NCI-H524 treated with DMSO at 0.1 percent for 48 hours (cell line): ENCODE data around the gene FUZ.

ENCODE experiments used
- DNase-seq: peaks from one replicate; lab custom pipeline; 2025; lab: John Stamatoyannopoulos, UW

The FUZ gene

DNA sequence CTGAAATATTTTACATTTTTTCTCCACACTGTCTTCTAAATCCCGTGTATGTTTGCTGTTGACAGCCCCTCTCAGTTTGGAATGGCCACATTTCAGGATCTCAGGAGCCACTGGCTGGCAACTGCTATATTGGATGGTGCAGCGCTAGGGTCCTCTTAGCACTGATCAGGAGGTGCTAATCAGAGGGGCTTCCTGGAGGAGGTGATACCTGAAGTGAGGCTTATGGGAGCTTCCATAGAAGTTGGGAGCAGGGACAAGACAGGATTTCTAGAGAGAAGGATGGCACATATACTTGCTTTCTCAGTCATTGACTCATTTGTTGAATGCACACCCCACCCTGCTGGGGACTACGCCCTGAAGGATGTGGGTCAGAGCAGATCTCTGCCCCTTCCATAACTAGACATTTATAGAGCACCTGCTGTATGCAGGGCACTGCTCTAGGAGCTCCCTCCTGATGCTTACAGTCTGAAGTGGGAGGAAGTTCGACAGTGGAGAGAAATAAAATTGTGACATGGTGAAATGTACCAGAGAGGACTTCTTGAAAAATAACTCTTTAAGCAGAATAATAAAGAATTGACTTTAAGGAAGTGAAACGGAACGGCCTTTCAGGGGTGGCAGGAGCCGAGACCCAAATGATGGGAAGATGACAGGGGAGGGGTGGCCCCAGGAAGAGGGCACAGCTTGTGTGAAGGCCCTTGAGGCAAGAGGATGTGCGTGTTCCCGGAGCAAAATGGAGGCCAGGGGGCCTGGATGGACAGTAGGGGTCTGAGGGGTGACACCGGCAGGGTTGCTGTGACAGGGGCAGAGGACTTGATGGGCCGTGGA, 33.1 kb downstream of the FUZ start:
- DNase-seq = no peak

DNA sequence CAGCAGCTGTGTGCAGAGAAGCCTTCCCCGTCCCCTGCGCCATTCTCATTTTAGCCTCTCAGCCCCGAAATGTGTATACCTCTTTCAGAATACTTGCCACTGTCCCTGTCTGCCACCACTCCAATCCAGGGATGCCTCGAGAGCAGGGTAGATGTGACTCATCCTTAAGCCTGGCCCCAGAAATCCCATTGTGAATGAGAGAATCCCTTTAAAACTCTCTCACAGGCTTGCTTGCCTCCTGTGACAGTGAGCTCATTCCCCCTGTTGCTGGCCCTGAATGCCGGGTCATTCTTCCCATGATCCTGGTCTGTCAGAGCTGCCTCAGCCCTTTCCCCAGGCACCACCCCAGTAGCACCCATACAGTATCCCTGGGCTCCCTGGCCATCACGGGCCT, 36.7 kb downstream of the FUZ start:
- no peak for DNase-seq

DNA sequence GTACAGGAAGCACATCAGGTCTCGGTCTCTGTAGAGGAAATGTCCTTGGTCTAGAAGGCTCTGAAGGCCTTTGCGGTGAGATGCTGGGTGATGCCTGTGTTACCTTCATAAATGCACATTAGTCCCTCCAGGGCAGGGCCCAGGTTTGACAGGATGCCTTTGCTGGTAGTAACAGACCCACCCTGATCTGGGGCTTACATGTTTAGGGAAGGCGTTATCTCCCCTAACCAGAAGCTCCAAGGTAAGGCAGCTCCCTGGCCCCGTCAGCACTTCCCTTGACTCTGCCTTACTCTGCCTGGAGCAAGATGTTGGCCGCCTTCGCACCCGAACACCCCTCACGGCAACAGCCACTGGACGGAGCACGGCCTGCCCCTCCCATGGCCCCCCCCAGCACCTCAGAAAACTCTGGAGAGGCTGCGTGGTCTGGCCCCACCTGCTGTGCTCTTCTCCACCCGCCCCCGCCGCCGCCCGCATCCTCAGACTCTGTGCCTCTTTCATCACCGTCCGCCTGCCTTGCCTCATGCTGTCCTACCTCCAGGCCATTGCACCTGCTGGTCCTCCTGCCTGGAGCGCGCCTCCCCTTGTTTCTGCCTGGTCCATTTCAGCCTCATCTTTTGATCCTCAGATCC, 37.2 kb downstream of the FUZ start:
- no peak for DNase-seq

DNA sequence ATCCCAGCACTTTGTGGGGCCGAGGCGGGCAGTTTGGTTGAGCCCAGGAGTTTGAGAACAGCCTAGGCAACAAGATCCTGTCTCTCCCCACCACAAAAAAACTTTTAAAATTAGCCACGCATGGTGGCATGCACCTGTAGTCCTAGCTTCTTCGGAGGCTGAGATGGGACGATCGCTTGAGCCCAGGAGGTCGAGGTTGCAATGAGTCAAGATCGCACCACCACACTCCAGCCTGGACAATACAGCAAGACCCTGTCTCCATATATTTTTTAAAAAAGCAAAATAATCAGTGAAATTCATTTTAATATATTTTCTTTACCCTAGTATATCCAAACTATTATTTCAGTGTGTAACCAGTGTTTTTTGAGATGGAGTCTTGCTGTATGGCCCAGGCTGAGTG, 38.1 kb downstream of the FUZ start:
- no peak for DNase-seq

DNA sequence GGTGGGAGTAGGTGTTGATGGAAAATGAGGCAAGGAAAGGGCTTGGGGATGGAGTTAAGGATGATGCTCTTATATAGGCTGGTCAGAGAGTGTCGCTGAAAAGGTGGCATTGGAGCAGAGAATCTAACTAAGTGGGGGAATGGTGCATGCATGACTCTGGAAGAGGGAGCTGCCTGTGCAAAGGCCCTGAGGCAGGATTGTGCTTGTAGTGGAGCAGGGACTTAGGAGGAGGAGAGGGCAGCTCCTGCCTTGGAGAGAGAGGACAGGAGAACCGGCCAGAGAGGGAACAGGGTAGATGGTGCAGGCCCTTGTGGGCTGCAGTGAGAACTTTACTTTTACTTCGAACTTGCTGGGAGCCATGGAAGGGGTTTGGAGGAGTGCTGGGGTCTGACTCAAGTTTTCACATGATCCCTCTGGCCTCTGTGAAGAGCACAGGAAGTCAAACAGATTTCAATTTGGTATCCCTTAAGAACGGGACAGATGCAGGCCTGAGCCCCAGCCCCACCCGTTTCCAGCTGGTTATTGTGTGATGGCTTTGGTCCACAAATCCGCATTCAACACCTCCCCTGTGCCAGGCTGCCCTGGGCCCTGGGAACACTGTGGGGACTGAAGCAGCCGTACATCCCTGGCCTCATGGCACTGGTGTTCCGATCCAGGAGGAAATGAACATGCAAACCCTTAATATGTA, 39.3 kb downstream of the FUZ start:
- no peak for DNase-seq

DNA sequence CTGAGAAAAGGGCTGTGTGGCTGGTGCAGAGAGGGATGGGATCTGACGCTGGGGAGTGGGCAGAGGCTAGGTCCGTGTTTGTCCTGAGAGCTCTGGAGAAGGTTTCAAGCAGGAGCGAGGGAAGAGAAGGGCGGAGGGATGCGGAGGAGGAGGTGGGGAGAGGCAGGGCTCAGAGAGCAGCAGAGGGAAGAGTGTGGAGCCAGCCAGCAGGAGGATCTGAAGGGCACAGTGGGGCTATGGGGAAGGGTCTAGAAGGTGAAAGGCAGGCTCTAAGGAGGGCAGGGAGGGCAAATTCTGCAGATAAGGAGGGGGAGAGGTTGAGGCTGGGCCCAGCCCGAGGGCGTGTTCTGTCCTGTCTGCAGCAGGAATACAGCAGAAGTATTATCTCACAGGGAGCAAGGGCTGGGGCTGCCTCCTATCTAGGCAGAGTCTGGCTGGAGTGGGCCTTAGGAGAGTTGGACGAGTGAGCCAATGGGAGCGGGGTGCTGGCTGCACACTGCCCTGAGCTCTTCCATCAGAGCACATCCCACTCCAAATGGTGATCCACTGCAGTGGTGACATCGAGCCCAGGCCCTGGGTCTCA, 40.2 kb downstream of the FUZ start:
- no peak for DNase-seq

DNA sequence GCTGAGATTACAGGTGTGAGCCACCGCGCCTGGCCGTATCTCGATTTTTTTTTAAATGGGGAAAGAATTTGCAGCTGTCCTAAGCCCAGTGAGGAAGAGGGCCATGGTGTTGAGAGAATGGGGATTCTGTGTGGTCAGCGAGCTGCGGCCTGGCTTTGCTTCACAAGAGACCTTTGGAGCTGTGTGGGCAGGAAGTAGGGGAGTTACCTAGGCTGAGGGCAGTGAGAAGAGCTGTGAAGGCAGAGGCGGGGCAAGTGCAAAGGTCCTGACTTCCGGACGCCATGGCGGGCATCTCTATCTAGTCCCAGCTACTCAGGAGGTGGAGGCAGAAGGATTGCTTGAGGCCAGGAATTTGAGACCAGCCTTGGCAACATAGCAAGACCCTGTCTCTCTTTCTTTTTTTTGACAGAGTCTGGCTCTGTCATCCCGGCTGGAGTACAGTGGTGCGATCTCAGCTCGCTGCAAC, 41.4 kb downstream of the FUZ start:
- DNase-seq = no peak

DNA sequence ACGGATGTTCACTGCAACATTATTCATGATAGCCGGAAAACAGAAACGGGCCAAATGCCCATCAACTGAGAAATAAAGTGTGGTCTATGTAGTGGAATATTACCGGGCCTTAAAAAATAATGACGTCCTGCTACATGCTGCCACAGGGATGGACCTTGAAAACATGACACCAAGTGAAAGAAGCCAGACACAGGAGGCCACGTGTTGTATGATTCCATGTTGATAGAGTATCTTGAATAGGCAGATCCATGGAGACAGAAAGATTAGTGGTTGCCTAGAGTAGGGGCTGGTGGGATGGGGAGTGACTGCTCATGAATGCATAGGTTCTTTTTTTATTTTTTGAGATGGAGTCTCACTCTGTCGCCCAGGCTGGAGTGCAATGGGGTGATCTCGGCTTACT, 42.6 kb downstream of the FUZ start:
- no peak for DNase-seq

DNA sequence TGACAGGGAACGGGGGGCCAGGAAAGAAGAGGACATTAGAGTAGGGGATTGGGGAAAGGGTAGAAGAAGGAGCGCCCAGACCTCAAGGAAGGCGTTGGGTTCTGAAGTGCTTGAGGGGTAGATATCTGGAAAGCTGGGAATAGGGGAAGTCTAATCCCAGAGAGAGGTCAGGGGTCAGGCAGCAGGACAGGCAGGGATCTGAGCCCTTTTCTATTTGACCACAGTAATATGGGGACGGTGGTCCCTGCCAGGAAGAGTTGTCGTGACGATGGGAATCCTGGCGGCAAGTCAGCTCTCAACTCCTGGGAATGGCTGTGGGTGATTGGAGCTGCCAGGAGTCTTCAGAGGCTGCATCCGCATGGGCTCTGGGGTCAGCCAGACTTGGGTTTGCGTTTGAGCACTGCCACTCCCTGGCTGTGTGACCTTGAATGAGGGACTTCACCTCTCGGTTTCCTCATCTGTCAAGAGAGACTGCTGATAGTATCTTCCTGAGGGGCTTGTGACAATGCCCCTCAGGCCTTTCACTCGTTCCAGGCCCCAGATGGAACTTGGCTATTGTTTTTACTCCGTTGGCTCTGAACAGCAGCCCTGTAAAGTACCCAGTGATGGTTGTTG, 45.0 kb downstream of the FUZ start:
- DNase-seq = no peak

DNA sequence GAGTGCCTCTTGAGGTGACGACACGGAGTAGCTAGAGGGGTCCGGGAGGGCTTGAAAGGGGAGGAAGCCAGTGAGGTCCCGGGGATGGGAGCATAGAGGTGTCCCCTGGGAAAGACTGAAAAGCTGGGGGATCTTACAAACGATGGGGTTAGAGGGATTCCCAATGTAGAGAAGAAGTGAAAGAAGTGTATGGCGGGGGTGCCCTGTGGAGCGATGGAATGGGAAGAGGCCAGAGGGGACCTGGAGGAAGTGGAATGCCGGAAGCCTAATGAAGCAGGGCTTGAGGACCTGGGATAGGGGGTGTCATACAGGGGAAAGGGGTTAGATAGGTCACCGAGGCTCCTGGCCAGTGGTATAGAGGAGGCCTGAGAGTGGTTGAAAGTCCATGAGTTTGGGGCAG, 45.7 kb downstream of the FUZ start:
- no peak for DNase-seq

DNA sequence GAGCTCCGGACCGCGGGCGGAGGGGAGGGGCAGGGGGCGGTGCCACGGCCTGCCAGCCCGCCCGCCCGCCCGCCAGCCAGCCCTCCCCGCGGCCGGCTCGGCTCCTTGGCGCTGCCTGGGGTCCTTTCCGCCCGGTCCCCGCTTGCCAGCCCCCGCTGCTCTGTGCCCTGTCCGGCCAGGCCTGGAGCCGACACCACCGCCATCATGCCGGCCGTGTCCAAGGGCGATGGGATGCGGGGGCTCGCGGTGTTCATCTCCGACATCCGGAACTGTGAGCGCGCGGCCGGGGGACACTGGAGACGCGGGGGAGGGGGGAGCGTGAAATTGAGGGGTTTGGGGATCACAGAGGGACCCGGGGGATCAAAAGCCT, 46.2 kb downstream of the FUZ start, which contains the start of gene AP2A1:
AP2A1 (plus strand) TSS at position 72 of the 370 bp plus-strand sequence; CDS start at position 205, 133 bp downstream.
- no peak for DNase-seq

DNA sequence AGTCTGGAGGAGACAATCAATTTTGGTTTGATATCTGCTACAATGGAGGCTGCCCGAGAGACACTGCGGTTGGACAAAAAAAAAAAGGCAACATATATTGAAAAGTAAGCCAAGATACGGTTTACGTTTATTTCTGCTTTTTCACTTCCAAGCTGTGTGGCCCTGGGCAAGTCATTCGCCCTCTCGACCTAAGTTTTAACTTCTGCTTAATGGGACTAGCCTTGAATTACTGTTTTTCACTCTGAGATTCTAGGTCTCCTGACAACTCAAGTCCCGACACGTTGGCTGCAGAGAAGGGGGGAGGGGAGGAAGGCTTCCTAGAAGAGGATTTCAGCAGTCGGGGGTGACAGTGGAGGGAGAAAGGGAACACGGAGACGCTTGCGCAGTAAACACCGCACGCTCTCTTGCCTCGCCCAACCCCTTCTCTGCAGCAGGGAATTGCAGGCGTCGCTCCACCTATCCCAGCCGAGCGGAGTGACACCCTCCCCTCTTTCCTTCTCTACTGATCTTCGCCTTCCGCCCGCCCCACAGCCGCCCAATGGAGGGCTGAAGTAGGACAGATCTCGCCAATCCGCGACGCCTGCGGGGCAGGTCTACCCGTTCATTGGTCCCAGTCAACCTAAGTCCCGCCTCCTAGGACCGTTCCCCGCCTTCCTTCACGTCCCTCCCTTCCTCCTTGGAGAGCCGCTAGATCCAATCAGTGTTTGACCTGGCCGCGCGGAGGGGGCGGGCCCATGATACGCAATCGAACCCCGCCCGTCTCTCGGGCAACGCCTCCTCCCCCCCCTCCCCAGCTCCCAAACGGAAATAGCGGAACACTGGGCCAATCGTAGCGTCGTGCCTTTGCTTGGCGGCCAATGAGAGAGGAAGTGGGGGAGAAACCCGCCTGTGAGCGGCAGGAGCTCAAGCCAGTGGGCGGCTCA, 46.8 kb downstream of the FUZ start:
- DNase-seq = peak; percentile 99

DNA sequence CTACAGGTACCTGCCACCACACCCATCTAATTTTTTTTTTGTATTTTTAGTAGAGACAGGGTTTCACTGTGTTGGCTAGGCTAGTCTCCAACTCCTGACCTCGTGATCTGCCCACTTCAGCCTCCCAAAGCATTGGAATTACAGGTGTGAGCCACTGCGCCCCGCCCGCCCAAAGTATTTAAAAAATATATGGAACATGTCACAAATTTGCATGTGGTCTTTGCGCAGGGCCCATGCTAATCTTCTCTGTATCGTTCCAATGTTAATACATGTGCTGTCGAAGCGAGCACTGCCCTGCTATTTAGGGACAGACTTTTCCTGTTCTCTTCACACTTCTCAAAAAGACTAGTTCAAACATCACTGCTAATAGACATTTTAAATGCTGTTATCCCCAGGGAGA, 48.8 kb downstream of the FUZ start:
- no peak for DNase-seq

DNA sequence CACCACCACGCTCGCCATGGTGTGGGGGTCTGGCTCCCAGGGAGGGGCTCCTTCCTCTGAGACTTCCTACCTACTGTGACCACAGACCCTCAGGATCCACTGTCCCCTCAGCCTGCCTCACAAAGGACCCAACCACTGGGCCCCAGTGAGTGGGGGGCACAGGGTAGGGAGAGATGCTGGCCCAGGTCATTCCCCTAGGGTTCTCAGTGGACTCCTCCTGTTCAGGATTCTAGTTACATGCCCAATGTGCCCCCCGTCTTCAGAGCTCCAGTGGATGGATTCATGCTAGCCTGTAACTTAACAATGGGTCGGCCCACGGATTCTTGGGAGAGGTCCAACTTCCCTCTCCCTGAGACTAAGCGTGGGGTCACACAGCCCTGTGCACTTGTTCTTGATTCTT, 49.9 kb downstream of the FUZ start, which contains the start of gene TSKS:
TSKS (minus strand) TSS at position 77 of the 400 bp plus-strand sequence; CDS start at position 18, 59 bp downstream.
- DNase-seq = no peak

DNA sequence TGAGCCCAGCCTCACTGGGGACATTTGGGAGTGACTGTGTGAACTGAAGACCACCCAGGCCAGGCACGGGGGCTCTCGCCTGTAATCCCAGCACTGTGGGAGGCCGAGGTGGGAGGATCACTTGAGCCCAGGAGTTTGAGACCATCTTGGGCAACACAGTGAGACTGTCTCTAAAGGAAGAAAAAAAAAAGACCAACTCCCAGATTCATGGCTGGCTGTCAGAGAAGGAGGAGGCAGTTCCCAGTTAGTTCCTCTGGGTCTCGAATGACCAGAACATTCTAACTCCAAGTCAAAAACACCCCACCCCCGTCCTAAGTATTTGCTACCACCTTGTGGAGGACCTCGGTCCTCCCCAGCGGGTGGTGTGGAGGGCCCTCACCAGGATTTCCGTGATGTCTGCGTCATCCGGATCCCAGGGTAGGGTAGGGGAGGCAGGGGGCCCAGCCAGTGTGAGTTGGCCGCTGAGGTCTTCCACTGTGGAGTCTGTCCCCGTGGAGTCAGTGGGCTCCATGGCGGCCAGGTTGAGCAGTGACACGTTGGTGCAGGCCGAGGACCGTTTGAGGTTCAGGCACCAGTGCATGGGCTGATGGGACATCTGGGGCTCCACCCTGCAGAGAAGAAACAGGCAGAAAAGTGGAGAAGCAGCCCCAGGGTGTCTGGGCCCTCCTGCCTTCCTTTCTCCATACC, 51.3 kb downstream of the FUZ start:
- DNase-seq = no peak

DNA sequence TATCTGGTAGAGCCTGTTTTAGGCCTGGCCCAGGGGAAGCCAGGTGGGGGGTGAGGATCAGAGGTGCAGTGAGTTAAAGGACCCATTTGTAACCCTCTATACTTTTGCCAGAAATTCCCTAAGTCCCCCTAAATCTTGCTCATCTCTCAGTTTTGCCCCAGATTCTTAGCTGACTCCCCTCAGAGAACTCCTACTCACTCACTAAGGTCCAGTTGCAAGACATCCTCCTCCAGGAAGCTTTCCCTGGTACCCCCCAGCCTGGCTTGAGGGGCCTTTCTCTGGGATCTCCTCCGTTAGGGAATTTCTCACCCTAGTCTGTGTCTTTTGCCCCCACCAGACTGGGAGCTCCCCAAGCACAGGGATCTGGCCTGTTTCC, 51.9 kb downstream of the FUZ start:
- DNase-seq = no peak

DNA sequence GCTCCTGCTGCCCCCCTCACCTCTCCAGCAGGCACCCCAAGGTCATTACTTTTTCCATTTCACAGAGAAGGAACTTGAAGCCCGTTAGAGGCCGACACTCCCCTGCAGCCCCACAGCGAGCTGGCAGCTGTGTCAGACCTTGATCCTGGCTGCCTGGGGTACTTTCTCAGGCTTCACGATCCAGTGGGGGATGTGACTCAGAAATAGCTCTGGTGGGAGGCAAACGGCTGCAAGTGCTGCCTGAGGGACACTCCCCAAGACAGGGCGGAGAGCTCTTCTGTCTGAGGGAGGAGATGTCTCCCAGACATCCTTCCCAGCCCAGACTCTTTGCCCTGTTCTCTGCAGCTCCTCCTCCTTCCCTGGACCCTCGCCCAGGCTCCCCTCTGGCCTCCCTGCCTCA, 54.8 kb downstream of the FUZ start:
- no peak for DNase-seq
